Activated naive CD8-positive, alpha-beta T cell treated with anti-CD3 and anti-CD28 coated beads for 36 hours (primary cell): ENCODE data around the gene DHRSX. TPM values are rescaled to one million over a fixed set of nuclear protein-coding genes. Genes with fewer than 3 reads are reported as not detected.
"Not testable (repeated sequence)": the region's sequence is repeated elsewhere in the genome, so short reads cannot be mapped to it uniquely, and the experiment has no call there.

Experiments used
- DNase-seq: peaks from one replicate; pipeline ENCODE4 v3.0.0; 2021
- H3K27ac Mint-ChIP-seq: one replicate; pipeline ENCODE4 v1.8.0; 2022; ENCODE audit warnings: mild to moderate bottlenecking, moderate library complexity, mixed read lengths
- H3K27me3 Mint-ChIP-seq: one replicate; pipeline ENCODE4 v1.8.0; 2022; ENCODE audit warnings: mild to moderate bottlenecking, mixed read lengths
- H3K36me3 Mint-ChIP-seq: one replicate; pipeline ENCODE4 v1.8.0; 2021; ENCODE audit warnings: mild to moderate bottlenecking, mixed read lengths
- H3K4me1 Mint-ChIP-seq: one replicate; pipeline ENCODE4 v1.8.0; 2021; ENCODE audit warnings: mixed read lengths
- H3K4me3 Mint-ChIP-seq: one replicate; pipeline ENCODE4 v1.8.0; 2022; ENCODE audit warnings: mild to moderate bottlenecking, moderate library complexity, mixed read lengths
- H3K9me3 Mint-ChIP-seq: one replicate; pipeline ENCODE4 v1.8.0; 2022; ENCODE audit warnings: mixed read lengths
- total RNA-seq, 2 experiments: library from RNA; stranded (reverse); gene quantifications; one replicate each; pipeline ENCODE4 v1.2.3, GENCODE V29; 2021

Gene DHRSX
- total RNA-seq, 2 experiments from 2014 or later = 18.2 to 19.7 TPM

- H3K27ac Mint-ChIP-seq = no peak overlapping the region
- DNase-seq = no peak
- H3K4me3 Mint-ChIP-seq = no peak overlapping the region
- H3K4me1 Mint-ChIP-seq = no peaks in the 10 kb centered on the region
- no peaks in the 10 kb centered on the region for H3K27me3 Mint-ChIP-seq
- H3K36me3 Mint-ChIP-seq = peaks cover 62% of the 10 kb centered on the region
- H3K9me3 Mint-ChIP-seq = peaks cover 13% of the 10 kb centered on the region
Measured at GRCh38 chrX:2425286-2426071, 75.3 kb downstream of the DHRSX start.

GRCh38 chrX:2424317-2424716 is 76.5 kb downstream of the DHRSX start:
- DNase-seq = no peak
- H3K4me1 Mint-ChIP-seq = no peaks in the 10 kb centered on the region
- no peaks in the 10 kb centered on the region for H3K27me3 Mint-ChIP-seq
- peaks cover 10% of the 10 kb centered on the region for H3K9me3 Mint-ChIP-seq
- peaks cover 56% of the 10 kb centered on the region for H3K36me3 Mint-ChIP-seq
- no peak overlapping the region for H3K27ac Mint-ChIP-seq
- no peak overlapping the region for H3K4me3 Mint-ChIP-seq

GRCh38 chrX:2423899-2424298 is 76.9 kb downstream of the DHRSX start:
- peaks cover 10% of the 10 kb centered on the region for H3K9me3 Mint-ChIP-seq
- no peak for DNase-seq
- no peak overlapping the region for H3K4me3 Mint-ChIP-seq
- H3K36me3 Mint-ChIP-seq = peaks cover 55% of the 10 kb centered on the region
- no peaks in the 10 kb centered on the region for H3K4me1 Mint-ChIP-seq
- H3K27me3 Mint-ChIP-seq = no peaks in the 10 kb centered on the region
- H3K27ac Mint-ChIP-seq = no peak overlapping the region

GRCh38 chrX:2423282-2423681 is 77.5 kb downstream of the DHRSX start:
- no peak overlapping the region for H3K27ac Mint-ChIP-seq
- H3K27me3 Mint-ChIP-seq = no peaks in the 10 kb centered on the region

GRCh38 chrX:2419418-2419817 is 81.4 kb downstream of the DHRSX start:
- not testable (repeated sequence) for H3K4me1 Mint-ChIP-seq, H3K27ac Mint-ChIP-seq, H3K27me3 Mint-ChIP-seq, H3K9me3 Mint-ChIP-seq, DNase-seq, H3K4me3 Mint-ChIP-seq
- H3K36me3 Mint-ChIP-seq = peaks cover 25% of the 10 kb centered on the region

More at GRCh38 chrX:2423282-2423681, 77.5 kb downstream of the DHRSX start:
- Mint-ChIP-seq H3K36me3 (peaks cover 50% of the 10 kb centered on the region), H3K9me3 (peaks cover 7% of the 10 kb centered on the region), H3K4me1 (no peaks in the 10 kb centered on the region), H3K4me3 (no peak overlapping the region)
- no peak for DNase-seq

- no peak for DNase-seq
- H3K4me3 Mint-ChIP-seq = no peak overlapping the region
- H3K36me3 Mint-ChIP-seq = peaks cover 17% of the 10 kb centered on the region
- no peaks in the 10 kb centered on the region for H3K4me1 Mint-ChIP-seq
- no peaks in the 10 kb centered on the region for H3K27me3 Mint-ChIP-seq
- no peak overlapping the region for H3K27ac Mint-ChIP-seq
- no peaks in the 10 kb centered on the region for H3K9me3 Mint-ChIP-seq
Measured at GRCh38 chrX:2418000-2418399, 82.8 kb downstream of the DHRSX start.

- no peaks in the 10 kb centered on the region for H3K4me1 Mint-ChIP-seq
- H3K4me3 Mint-ChIP-seq = no peak overlapping the region
- H3K27ac Mint-ChIP-seq = no peak overlapping the region
- H3K9me3 Mint-ChIP-seq = no peaks in the 10 kb centered on the region
- H3K27me3 Mint-ChIP-seq = no peaks in the 10 kb centered on the region
- DNase-seq = no peak
- peaks cover 17% of the 10 kb centered on the region for H3K36me3 Mint-ChIP-seq
Measured at GRCh38 chrX:2416851-2417604, 83.7 kb downstream of the DHRSX start.

GRCh38 chrX:2414384-2414783 is 86.4 kb downstream of the DHRSX start:
- Mint-ChIP-seq H3K36me3 (peaks cover 10% of the 10 kb centered on the region), H3K27ac (no peak overlapping the region), H3K27me3 (no peaks in the 10 kb centered on the region), H3K9me3 (no peaks in the 10 kb centered on the region), H3K4me1 (no peaks in the 10 kb centered on the region), H3K4me3 (no peak overlapping the region)
- no peak for DNase-seq

GRCh38 chrX:2413969-2414368 is 86.8 kb downstream of the DHRSX start:
- H3K36me3 Mint-ChIP-seq = peaks cover 13% of the 10 kb centered on the region
- H3K9me3 Mint-ChIP-seq = no peaks in the 10 kb centered on the region
- no peak overlapping the region for H3K4me3 Mint-ChIP-seq
- no peak overlapping the region for H3K27ac Mint-ChIP-seq
- no peaks in the 10 kb centered on the region for H3K27me3 Mint-ChIP-seq
- no peak for DNase-seq
- H3K4me1 Mint-ChIP-seq = no peaks in the 10 kb centered on the region

GRCh38 chrX:2412131-2412530 is 88.6 kb downstream of the DHRSX start:
- H3K4me1 Mint-ChIP-seq = no peaks in the 10 kb centered on the region
- H3K27ac Mint-ChIP-seq = no peak overlapping the region
- peaks cover 29% of the 10 kb centered on the region for H3K36me3 Mint-ChIP-seq
- H3K4me3 Mint-ChIP-seq = no peak overlapping the region
- no peaks in the 10 kb centered on the region for H3K27me3 Mint-ChIP-seq
- H3K9me3 Mint-ChIP-seq = peaks cover 1% of the 10 kb centered on the region
- no peak for DNase-seq

GRCh38 chrX:2410279-2411020 is 90.3 kb downstream of the DHRSX start:
- peaks cover 39% of the 10 kb centered on the region for H3K36me3 Mint-ChIP-seq
- H3K27me3 Mint-ChIP-seq = no peaks in the 10 kb centered on the region
- no peak overlapping the region for H3K27ac Mint-ChIP-seq
- DNase-seq = no peak
- H3K4me3 Mint-ChIP-seq = no peak overlapping the region
- H3K9me3 Mint-ChIP-seq = peaks cover 6% of the 10 kb centered on the region
- no peaks in the 10 kb centered on the region for H3K4me1 Mint-ChIP-seq

GRCh38 chrX:2409796-2410195 is 91.0 kb downstream of the DHRSX start:
- H3K4me3 Mint-ChIP-seq = no peak overlapping the region

GRCh38 chrX:2408856-2409255 is 91.9 kb downstream of the DHRSX start:
- Mint-ChIP-seq H3K9me3 (peaks cover 6% of the 10 kb centered on the region), H3K27me3 (no peaks in the 10 kb centered on the region), H3K36me3 (peaks cover 39% of the 10 kb centered on the region), H3K4me1 (no peaks in the 10 kb centered on the region), H3K27ac (no peak overlapping the region), H3K4me3 (no peak overlapping the region)
- DNase-seq = no peak

More at GRCh38 chrX:2409796-2410195, 91.0 kb downstream of the DHRSX start:
- no peaks in the 10 kb centered on the region for H3K27me3 Mint-ChIP-seq
- no peak overlapping the region for H3K27ac Mint-ChIP-seq
- H3K36me3 Mint-ChIP-seq = peaks cover 39% of the 10 kb centered on the region
- no peak for DNase-seq
- no peaks in the 10 kb centered on the region for H3K4me1 Mint-ChIP-seq
- peaks cover 6% of the 10 kb centered on the region for H3K9me3 Mint-ChIP-seq

GRCh38 chrX:2406891-2407518 is 93.8 kb downstream of the DHRSX start:
- H3K27me3 Mint-ChIP-seq = no peaks in the 10 kb centered on the region
- H3K4me1 Mint-ChIP-seq = no peaks in the 10 kb centered on the region
- H3K27ac Mint-ChIP-seq = no peak overlapping the region
- DNase-seq = no peak
- H3K9me3 Mint-ChIP-seq = peaks cover 6% of the 10 kb centered on the region
- no peak overlapping the region for H3K4me3 Mint-ChIP-seq
- H3K36me3 Mint-ChIP-seq = peaks cover 43% of the 10 kb centered on the region

- DNase-seq = no peak
- peaks cover 6% of the 10 kb centered on the region for H3K9me3 Mint-ChIP-seq
- no peak overlapping the region for H3K4me3 Mint-ChIP-seq
- H3K27ac Mint-ChIP-seq = no peak overlapping the region
- no peaks in the 10 kb centered on the region for H3K4me1 Mint-ChIP-seq
- peaks cover 45% of the 10 kb centered on the region for H3K36me3 Mint-ChIP-seq
- H3K27me3 Mint-ChIP-seq = no peaks in the 10 kb centered on the region
Measured at GRCh38 chrX:2404776-2405175, 96.0 kb downstream of the DHRSX start.
